ENCODE results near the gene NT5C2.
A peak's percentile ranks its signal among the peaks of the same experiment; 100 is the strongest.

NT5C2 gene

DNA sequence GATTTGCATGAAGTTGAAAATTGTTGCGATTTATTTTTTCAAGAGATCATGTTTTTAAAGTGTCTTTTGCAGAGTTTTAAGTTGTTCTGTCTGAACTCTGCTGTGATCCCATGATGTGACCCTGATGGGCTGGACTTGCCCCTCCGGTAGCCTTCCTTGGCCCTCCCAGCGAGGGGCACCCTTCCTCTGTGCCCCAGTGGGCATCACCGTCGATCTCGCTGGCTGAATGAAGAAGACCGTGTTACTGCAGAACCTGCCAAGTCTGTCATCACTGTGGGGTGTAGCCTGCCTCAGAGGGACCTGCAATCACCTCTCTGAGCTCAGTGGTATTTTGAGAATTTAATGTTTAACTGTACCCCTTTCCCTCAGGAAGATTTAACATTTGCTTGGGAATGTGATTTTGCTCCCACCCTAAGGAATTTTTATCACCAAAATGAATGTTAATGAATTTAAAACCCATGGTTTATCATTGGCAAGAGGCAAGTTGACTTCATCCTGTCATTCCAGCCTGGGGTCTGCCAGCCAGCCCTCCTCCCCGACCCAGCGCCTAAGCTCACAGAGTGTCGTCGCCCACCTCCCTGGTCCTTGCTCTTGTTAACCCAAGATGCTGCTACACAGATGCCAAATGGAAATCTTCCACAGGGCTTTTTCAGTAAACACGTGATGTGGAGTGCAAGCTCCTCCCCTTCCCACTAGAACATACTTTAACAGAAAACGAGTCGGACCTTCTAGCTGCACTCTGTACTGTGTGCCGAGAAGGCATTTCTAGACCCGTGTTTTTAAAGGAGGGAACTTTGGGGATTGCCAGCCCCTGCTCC lies 115.4 kb downstream of the NT5C2 start:
- no peak for DNase-seq (ENCODE audit: low read depth)
- TF ChIP-seq, protein P1, sequence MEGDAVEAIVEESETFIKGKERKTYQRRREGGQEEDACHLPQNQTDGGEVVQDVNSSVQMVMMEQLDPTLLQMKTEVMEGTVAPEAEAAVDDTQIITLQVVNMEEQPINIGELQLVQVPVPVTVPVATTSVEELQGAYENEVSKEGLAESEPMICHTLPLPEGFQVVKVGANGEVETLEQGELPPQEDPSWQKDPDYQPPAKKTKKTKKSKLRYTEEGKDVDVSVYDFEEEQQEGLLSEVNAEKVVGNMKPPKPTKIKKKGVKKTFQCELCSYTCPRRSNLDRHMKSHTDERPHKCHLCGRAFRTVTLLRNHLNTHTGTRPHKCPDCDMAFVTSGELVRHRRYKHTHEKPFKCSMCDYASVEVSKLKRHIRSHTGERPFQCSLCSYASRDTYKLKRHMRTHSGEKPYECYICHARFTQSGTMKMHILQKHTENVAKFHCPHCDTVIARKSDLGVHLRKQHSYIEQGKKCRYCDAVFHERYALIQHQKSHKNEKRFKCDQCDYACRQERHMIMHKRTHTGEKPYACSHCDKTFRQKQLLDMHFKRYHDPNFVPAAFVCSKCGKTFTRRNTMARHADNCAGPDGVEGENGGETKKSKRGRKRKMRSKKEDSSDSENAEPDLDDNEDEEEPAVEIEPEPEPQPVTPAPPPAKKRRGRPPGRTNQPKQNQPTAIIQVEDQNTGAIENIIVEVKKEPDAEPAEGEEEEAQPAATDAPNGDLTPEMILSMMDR (IDR thresholded peaks at IDR 0.05; ENCODE audit: insufficient read depth, low read depth, low read length, missing control alignments), result no peak
- H3K4me3 ChIP-seq (ENCODE audit: low read length), result no peak overlapping the region

DNA sequence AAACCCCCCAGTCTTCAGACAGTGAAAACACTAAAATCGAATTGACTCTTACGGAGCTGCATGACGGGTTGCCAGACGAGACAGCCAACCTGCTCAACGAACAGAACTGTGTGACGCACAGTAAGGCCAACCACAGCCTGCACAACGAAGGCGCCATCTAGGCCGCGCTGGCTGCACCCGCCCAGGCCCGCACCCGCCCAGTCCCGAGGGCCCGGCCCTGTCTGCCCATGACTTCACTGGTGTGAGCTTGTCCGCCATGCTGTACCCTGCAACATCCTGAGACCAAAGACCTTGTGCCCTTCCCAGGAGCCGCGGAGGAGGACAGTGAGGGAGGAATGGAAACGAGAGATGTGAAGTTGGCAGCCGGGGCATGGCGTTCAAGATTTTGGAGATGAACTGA lies 116.1 kb downstream of the NT5C2 start:
- H3K4me3 ChIP-seq (ENCODE audit: low read length), result no peak overlapping the region
- TF ChIP-seq, protein P1 (IDR thresholded peaks at IDR 0.05; ENCODE audit: insufficient read depth, low read depth, low read length, missing control alignments), result no peak
- DNase-seq (ENCODE audit: low read depth), result no peak

DNA sequence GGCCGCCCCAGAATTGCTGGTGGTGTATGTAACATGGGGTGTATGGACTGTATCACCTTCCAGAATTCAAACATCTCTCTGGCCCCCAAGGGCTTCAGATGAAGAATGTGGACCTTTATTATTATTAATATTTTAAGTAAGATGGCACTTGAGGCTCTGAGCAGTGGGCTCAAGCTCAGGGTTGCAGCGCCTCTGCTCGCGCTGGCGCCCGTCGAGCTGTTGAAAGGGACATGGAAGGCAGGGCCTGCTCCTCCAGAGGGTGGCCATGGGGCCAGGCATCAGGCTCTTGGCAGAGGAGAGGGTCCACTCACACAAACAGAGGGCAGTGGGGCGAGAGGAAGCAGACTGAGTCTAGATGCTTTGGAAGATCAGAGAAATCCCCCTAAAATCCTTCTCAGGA lies 120.2 kb downstream of the NT5C2 start:
- DNase-seq (ENCODE audit: low read depth), result no peak
- TF ChIP-seq, protein P1 (IDR thresholded peaks at IDR 0.05; ENCODE audit: insufficient read depth, low read depth, low read length, missing control alignments), result no peak
- no peak overlapping the region for H3K4me3 ChIP-seq (ENCODE audit: low read length)

DNA sequence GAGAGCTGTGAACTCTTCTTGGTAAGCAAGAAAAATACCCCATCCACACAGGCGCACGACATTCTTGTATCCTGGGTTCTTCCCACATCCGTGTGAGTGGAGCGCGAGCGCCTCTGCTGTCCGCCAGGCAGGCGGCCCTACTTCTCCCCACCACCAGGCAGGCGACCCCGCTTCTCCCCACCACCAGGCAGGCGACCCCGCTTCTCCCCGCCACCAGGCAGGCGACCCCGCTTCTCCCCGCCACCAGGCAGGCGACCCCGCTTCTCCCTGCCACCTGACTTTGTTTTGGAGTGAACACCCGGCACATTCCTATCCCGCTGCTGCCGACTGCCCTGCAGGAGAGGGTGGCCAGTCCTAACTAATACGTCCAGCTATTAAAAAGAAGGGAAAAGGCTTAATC lies 120.8 kb downstream of the NT5C2 start:
- no peak overlapping the region for H3K4me3 ChIP-seq (ENCODE audit: low read length)
- no peak for DNase-seq (ENCODE audit: low read depth)
- TF ChIP-seq, protein P1 (IDR thresholded peaks at IDR 0.05; ENCODE audit: insufficient read depth, low read depth, low read length, missing control alignments), result no peak

DNA sequence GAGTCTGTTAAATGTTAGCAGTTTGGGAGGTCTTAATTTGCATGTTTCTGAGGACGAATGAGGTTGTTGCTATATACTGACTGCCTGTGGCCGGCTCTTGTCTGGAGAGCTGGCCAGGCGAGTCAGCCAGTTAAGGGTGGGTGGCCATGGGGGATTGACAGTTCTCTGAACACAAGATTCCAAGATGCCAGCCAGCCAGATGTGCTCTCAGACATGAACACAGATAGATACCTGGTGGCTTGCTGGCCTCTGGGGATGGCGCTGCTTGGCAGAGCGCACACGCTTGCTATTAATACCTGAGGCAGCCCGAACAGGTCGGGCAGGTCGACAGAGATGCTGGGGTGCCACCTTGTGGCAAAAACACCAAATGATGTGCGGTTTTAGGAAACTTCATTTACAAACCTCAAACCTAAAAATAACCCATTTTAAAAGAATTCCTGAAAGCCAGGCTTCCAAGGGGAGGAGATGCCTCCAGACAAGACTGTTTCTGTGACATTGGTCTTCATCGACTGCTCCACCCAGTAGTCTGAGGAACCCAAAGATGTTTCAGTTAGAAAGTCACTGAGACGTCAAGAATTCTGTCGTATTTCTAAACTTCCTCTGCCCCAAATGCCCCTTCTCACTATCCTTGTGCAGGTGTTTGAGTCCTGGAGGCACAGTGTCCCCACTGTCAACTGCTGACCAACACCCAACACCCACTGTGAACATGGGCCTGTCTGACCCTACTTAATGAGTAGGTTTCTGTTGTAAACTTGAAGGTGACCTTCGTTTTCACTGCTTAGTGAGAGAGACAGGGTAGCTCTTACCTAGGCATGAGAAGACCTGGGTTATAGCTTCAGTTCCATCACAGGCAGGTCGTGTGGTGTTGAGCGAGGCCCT lies 123.4 kb downstream of the NT5C2 start:
- H3K4me3 ChIP-seq (ENCODE audit: low read length), result no peak overlapping the region
- TF ChIP-seq, protein P1 (IDR thresholded peaks at IDR 0.05; ENCODE audit: insufficient read depth, low read depth, low read length, missing control alignments), result peak; percentile 76
- peak; percentile 81 for DNase-seq (ENCODE audit: low read depth)

DNA sequence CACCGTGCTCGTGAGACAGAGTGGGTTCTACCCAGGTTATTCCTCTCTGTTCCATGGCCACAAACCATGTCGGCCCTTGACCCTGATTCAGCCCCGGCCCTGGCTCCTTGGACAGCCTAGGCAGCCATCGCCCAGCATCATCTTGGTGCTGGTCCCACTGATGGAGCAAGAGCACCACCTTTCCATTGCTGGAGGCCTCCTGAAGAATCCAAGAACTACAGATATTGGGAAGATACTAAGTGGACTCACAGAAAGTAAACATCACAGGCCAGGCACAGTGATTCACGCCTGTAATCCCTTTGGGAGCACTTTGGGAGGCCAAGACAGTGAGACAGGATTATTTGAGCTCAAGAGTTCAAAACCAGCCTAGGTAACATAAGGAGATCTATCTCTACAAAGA lies 125.1 kb downstream of the NT5C2 start:
- no peak for DNase-seq (ENCODE audit: low read depth)
- TF ChIP-seq, protein P1 (IDR thresholded peaks at IDR 0.05; ENCODE audit: insufficient read depth, low read depth, low read length, missing control alignments), result no peak
- no peak overlapping the region for H3K4me3 ChIP-seq (ENCODE audit: low read length)
